GM19438 (cell line): ENCODE results near the gene ABCA3.

Source experiments
- ATAC-seq: cut with Tn5 transposase; IDR thresholded peaks from one replicate; pipeline ENCODE4 v1.9.1; 2021; ENCODE audit warnings: low read depth; ENCODE audit not compliant: unreplicated experiment

ABCA3 gene

DNA sequence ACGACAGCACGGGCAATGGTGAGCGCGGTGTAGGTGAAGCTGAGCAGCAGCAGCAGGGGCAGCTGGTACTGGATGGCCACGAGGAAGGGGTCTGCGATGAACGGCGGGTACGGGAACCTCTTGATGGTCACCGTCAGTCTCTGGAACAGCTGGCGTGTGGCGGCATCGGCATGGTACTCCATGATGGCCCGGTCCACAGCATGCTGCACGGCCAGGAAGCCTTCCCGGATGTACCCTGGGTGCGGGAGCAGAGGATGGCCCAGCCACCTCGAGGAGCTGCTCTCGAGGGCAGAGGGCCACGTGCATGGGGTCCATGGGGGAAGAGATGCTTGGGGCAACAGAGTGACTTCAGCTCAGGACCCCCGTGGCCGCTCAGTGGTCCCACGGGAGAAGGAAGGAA lies 20.9 kb downstream of the ABCA3 start:
- no peak for ATAC-seq

GRCh38 chr16:2317231-2318020 lies 23.1 kb downstream of the ABCA3 start:
- ATAC-seq = no peak

GRCh38 chr16:2308089-2308962 lies 32.2 kb downstream of the ABCA3 start:
- no peak for ATAC-seq

DNA sequence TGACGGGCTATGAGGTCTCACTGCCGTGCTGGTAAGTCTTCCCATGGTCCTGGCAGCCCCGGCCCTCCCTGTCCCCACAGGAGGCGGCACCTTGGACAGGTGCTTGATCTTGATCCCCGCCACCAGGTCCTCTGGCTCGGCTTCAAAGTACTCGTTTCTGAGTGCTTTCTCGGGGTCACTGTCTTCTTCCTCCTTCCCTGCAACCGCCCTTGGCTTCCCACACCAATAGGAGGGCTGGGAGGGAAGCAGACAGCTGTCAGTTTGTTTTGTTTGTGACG lies 40.7 kb downstream of the ABCA3 start:
- ATAC-seq = no peak

DNA sequence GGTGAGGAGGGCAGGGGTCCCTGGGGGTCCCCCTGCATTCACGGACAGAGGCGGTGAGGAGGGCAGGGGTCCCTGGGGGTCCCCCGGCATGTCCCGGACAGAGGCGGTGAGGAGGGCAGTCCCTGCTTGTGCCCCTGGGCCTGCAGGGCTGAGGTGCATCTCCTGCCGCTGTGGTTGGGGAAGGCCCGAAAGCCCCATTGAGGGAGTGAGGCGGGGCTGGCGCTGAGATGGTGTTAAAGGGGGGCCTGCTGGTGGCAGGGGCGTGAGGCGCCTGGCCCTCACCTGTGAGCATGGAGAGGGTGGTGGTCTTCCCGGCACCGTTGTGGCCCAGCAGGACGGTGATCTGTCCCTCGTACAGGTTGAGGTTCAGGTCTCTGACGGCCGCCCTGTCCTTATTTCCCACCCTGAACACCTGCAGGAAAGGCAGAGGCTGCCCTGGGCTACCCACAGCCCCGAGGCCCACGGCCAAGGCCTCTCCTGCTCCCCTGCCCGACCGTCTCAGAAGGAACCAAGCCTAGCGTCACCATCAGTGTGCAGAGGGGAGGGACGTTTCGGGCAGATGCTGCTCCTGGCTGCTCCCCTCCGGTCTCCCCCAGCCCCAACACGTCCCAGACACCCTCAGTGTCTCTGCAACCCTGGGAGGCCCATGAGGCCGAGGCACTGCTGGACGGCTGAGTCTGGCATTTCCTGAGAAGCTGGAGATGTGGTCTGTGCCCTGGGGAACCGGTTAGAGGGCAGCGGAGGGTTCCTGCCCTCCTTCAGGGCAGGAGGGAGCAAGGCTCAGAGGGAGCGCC lies 41.2 kb downstream of the ABCA3 start:
- ATAC-seq = no peak

GRCh38 chr16:2298621-2299020 lies 41.9 kb downstream of the ABCA3 start:
- no peak for ATAC-seq

DNA sequence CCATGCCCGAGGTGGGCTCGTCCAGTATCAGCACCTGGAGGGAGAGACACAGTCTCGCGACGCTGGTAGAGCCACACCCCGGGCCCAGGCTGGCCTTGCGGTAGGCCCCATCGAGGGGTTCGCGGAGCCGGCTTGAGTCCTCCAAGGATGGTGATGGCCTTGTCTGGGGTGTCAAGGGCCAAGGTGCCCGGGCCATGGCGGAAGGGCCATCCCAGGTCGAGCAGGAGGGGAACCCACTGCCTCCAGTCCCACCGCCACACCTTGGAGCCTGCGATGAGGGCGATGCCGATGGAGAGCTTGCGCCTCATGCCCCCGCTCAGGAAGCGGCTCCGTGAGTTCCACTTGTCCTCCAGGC lies 43.0 kb downstream of the ABCA3 start:
- no peak for ATAC-seq

GRCh38 chr16:2296661-2297505 lies 43.6 kb downstream of the ABCA3 start:
- no peak for ATAC-seq

- no peak for ATAC-seq
Observed at GRCh38 chr16:2295056-2295798, 45.3 kb downstream of the ABCA3 start.

DNA sequence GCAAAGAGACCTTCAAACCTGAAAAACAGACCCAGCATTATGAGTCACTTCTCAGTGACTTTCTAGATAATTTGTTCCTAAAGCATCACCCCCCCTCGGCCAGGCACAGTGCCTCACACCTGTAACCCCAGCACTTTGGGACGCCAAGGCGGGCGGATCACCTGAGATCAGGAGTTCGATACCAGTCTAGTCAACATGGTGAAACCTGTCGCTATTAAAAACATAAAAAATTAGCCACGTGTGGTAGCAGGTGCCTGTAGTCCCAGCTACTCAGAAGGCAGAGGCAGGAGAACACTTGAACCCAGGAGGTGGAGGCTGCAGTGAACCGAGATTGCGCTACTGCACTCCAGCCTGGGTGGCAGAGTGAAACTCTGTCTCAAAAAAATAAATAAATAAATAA lies 48.3 kb downstream of the ABCA3 start:
- no peak for ATAC-seq

GRCh38 chr16:2289282-2289681 lies 51.2 kb downstream of the ABCA3 start:
- ATAC-seq = no peak

- ATAC-seq = no peak
Observed at GRCh38 chr16:2288726-2289125, 51.8 kb downstream of the ABCA3 start.

DNA sequence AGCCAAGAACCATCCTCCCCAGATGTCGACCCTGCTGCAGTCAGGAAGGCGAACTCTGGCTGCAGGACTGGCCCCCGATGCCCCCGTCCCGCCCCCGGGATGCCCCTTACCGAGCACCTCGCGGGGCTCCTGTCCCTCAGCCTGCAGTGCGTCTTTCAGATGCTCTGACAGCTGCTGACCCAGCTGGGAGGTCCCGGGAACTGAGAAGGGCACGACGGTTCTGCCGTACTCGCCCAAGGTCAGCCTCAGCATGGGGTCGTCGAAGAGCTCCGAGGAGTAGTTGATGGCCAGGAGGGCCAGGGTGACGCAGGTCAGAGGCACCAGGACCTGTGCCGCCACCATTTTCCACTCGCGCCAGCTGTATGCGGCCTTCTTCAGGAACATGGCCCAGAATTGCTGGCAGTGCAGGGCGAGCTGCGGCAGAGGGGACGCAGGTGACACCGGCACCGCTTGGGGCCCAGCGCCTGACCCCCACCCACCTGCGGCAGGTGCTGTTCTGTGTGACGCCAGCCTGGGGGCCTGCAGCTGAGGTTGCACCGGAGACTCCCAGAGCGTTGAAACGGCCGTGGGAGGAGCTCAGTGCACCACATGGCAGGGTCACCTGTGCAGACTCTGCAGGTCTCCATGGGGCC lies 52.5 kb downstream of the ABCA3 start:
- no peak for ATAC-seq

DNA sequence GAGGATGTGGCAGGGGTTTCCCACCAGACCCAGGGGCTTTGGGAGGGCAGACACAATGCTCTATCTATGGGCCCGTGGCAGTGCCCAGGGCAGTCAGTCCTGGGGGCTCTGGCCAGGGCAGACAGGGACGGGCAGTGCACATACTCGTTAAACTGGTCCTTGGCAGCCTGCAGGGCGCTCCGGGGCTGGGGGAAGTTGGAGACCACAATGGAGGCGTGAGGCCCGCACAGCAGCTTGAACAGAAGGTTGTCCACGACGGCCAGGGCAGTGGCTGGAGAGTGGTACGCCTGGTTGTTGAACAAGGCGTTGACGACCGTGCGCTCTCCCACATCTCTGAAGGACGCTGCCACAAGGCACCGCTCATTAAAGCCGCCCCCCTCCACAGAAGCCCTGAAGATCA lies 54.0 kb downstream of the ABCA3 start:
- no peak for ATAC-seq

DNA sequence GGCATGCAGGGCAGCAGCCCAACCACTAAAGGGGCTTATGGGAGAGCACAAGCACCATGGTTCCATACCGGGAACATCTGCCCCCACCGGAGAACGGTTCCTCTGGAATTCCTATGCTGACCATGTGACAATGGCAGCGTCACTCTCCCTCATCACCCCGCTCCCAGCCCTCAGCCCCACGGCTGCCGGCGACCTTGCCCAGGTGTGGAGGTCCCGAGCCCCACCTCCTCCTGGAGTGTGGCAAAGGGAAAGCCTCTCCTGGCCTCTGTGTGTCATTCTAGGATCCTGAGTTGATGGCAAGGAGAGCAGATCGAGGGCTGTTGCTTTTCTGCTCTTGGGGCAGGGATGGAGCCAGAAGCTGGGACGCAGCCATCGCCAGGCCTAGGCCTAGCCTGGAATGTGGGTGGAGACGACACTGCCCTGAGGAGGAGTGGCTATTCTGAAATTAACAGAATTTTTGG lies 54.8 kb downstream of the ABCA3 start:
- no peak for ATAC-seq

- ATAC-seq = no peak
Observed at GRCh38 chr16:2284797-2285576, 55.5 kb downstream of the ABCA3 start.

GRCh38 chr16:2284001-2284770 lies 56.3 kb downstream of the ABCA3 start:
- ATAC-seq = no peak
